ENCODE data around the gene PSPN.
"Not testable (repeated sequence)": the region's sequence is repeated elsewhere in the genome, so short reads cannot be mapped to it uniquely, and the experiment has no call there.

Gene PSPN

GRCh38 chr19:6350688-6351087 lies 25.0 kb downstream of the PSPN start:
- Histone ChIP-seq H3K36me3 (ENCODE audit: insufficient read depth, low read length) (no peaks in the 10 kb centered on the region), H3K4me1 (ENCODE audit: insufficient read depth, low read length) (no peaks in the 10 kb centered on the region), H3K9me3 (ENCODE audit: control insufficient read depth, insufficient read depth, low read length) (peaks cover 4% of the 10 kb centered on the region; the same call in 1 of the 2 replicates), H3K9ac (ENCODE audit: low read depth, low read length) (no peak overlapping the region)

GRCh38 chr19:6349271-6349670 lies 26.5 kb downstream of the PSPN start:
- H3K36me3 ChIP-seq (ENCODE audit: insufficient read depth, low read length); H3K9ac ChIP-seq (ENCODE audit: low read depth, low read length); H3K4me1 ChIP-seq (ENCODE audit: insufficient read depth, low read length); H3K9me3 ChIP-seq (ENCODE audit: control insufficient read depth, insufficient read depth, low read length): not testable (repeated sequence)

DNA sequence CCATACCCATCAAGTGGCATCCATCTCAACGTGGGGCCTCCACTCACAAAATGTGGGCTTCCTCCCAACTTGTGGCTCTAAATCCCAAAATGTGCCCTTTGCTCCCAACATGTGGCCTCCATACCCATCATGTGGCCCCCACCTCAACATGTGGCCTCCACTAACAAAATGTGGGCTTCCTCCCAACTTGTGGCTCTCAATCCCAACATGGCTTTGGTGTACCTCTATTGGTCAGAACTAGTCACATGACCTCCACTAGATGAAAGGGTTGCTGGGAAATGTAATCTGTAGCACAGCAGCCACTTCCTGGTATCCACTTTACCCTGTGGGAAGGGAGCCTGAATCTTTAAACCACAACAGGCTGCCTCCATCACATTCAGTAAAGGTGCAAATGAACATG lies 32.3 kb downstream of the PSPN start:
- Histone ChIP-seq H3K9ac (ENCODE audit: low read depth, low read length) (no peak overlapping the region), H3K9me3 (ENCODE audit: control insufficient read depth, insufficient read depth, low read length) (no peaks in the 10 kb centered on the region), H3K36me3 (ENCODE audit: insufficient read depth, low read length) (no peaks in the 10 kb centered on the region), H3K4me1 (ENCODE audit: insufficient read depth, low read length) (no peaks in the 10 kb centered on the region)

- H3K4me1 ChIP-seq (ENCODE audit: insufficient read depth, low read length) = no peaks in the 10 kb centered on the region
- H3K9ac ChIP-seq (ENCODE audit: low read depth, low read length) = no peak overlapping the region
These were observed 35.1 kb downstream of the PSPN start for GRCh38 chr19:6340493-6341201.

GRCh38 chr19:6334490-6335285 lies 41.0 kb downstream of the PSPN start:
- Histone ChIP-seq H3K36me3 (ENCODE audit: insufficient read depth, low read length) (no peaks in the 10 kb centered on the region), H3K9me3 (ENCODE audit: control insufficient read depth, insufficient read depth, low read length) (no peaks in the 10 kb centered on the region), H3K4me1 (ENCODE audit: insufficient read depth, low read length) (no peaks in the 10 kb centered on the region), H3K9ac (ENCODE audit: low read depth, low read length) (no peak overlapping the region)

More at GRCh38 chr19:6340493-6341201, 35.1 kb downstream of the PSPN start:
- Histone ChIP-seq H3K9me3 (ENCODE audit: control insufficient read depth, insufficient read depth, low read length) (no peaks in the 10 kb centered on the region), H3K36me3 (ENCODE audit: insufficient read depth, low read length) (no peaks in the 10 kb centered on the region)

DNA sequence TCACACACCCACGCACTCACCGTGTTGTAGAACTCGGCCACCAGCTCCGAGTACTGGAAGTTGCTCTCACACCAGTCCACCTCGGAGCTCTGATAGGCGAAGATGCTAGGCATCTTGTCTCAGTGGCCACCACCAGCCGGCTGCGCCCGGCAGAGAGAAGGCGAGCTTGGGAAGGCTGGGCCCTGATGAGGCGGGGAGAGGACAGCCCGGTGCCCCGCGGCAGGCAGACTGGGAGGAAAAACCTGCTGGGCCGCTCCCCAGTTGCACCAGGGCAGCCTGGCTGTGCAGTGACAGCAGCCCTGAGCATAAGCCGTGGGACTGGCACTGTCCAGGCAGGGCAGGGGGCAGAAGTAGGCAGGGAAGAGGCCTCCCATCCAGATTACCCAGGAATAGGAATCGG lies 42.3 kb downstream of the PSPN start, which contains the start of gene ACER1:
TSS of gene ACER1 (minus strand) at position 174 of the 400 bp plus-strand sequence. CDS start at position 113, 61 bp downstream.
- Histone ChIP-seq H3K9ac (ENCODE audit: low read depth, low read length) (no peak within 1 kb of the TSS), H3K4me1 (ENCODE audit: insufficient read depth, low read length) (no peaks in the 10 kb centered on the region), H3K36me3 (ENCODE audit: insufficient read depth, low read length) (no peaks in the 10 kb centered on the region), H3K9me3 (ENCODE audit: control insufficient read depth, insufficient read depth, low read length) (no peaks in the 10 kb centered on the region)

DNA sequence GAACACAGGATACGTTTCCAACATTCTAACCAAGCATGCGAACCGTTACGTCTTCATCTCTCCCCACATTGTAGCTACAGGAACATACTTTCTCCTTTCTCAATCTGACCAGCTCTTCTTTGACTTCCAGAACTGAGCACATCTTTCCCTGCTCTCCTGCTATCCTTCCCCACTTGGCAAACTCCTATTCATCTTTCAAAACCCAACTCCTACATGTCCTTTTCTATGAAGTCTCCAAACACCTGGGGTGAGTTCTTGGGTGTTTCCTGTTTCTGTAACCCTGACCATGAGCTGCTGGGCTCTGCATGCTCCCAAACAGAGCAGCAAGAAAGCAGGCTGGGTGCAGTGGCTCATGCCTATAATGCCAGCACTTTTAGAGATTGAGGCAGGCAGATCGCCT lies 48.9 kb downstream of the PSPN start:
- Histone ChIP-seq H3K36me3 (ENCODE audit: insufficient read depth, low read length) (no peaks in the 10 kb centered on the region), H3K9me3 (ENCODE audit: control insufficient read depth, insufficient read depth, low read length) (no peaks in the 10 kb centered on the region), H3K9ac (ENCODE audit: low read depth, low read length) (no peak overlapping the region), H3K4me1 (ENCODE audit: insufficient read depth, low read length) (no peaks in the 10 kb centered on the region)

- Histone ChIP-seq H3K36me3 (ENCODE audit: insufficient read depth, low read length) (no peaks in the 10 kb centered on the region), H3K4me1 (ENCODE audit: insufficient read depth, low read length) (no peaks in the 10 kb centered on the region), H3K9ac (ENCODE audit: low read depth, low read length) (no peak overlapping the region), H3K9me3 (ENCODE audit: control insufficient read depth, insufficient read depth, low read length) (no peaks in the 10 kb centered on the region)
These were observed 50.1 kb downstream of the PSPN start for GRCh38 chr19:6325614-6326013.
